SK-N-SH treated with all-trans-retinoic acid at 6 μM for 48 hours (cell line): ENCODE data around the gene LMF1.
"Not testable (repeated sequence)": the region's sequence is repeated elsewhere in the genome, so short reads cannot be mapped to it uniquely, and the experiment has no call there.

Experiments
- ARNTL ChIP-seq: fragments of 450-650 bp; formaldehyde crosslinking; IDR thresholded peaks from 2 replicates; pipeline ENCODE4 v1.5.0; 2020; ENCODE audit warnings: low read depth, mild to moderate bottlenecking, moderate library complexity, borderline replicate concordance
- CREB5 ChIP-seq: fragments of 250-450 bp; sonication (Bioruptor Pico); IDR thresholded peaks from 2 replicates; pipeline ENCODE4 v1.5.1; 2020; ENCODE audit warnings: low read depth, mild to moderate bottlenecking, moderate library complexity
- ESRRG ChIP-seq: fragments of 250-450 bp; sonication (Bioruptor Pico); IDR thresholded peaks from 2 replicates; pipeline ENCODE4 v1.6.1; 2021; ENCODE audit warnings: mild to moderate bottlenecking
- GLIS3 ChIP-seq: fragments of 250-450 bp; sonication (Bioruptor Pico); IDR thresholded peaks from 2 replicates; pipeline ENCODE4 v1.5.0; 2020; ENCODE audit warnings: mild to moderate bottlenecking, moderate library complexity
- ISL1 ChIP-seq: fragments of 250-450 bp; sonication (Bioruptor Pico); IDR thresholded peaks from 2 replicates; pipeline ENCODE4 v2.1.2; 2022; ENCODE audit warnings: mild to moderate bottlenecking, moderate library complexity
- ZC3H10 ChIP-seq: fragments of 250-450 bp; sonication (Bioruptor Pico); IDR thresholded peaks from 2 replicates; pipeline ENCODE4 v1.5.1; 2021; ENCODE audit warnings: mild to moderate bottlenecking, moderate library complexity
- ZFP3 ChIP-seq: fragments of 250-450 bp; sonication (Bioruptor Pico); IDR thresholded peaks from 2 replicates; pipeline ENCODE4 v1.5.0; 2020; ENCODE audit warnings: mild to moderate bottlenecking, moderate library complexity
- ZNF565 ChIP-seq: fragments of 450-650 bp; formaldehyde crosslinking; conservative IDR thresholded peaks from 2 replicates; pipeline ENCODE4 v1.5.0; 2020; ENCODE audit warnings: low read depth, mild to moderate bottlenecking, moderate library complexity
- ZNF8 ChIP-seq: fragments of 450-650 bp; formaldehyde crosslinking; IDR thresholded peaks from 2 replicates; pipeline ENCODE4 v1.5.0; 2020; ENCODE audit warnings: mild to moderate bottlenecking, moderate library complexity

DNA sequence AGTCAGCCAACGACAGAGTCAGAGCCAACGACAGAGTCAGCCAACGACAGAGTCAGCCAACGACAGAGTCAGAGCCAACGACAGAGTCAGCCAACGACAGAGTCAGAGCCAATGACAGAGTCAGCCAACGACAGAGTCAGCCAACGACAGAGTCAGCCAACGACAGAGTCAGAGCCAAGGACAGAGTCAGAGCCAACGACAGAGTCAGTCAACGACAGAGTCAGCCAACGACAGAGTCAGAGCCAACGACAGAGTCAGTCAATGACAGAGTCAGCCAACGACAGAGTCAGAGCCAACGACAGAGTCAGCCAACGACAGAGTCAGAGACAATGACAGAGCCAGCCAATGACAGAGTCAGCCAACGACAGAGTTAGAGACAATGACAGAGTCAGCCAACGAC lies 22.0 kb downstream of the LMF1 start:
- not testable (repeated sequence) for TF ChIP-seq ZC3H10; ARNTL (CRISPR knock-in tag); ISL1; CREB5 (CRISPR knock-in tag); GLIS3 (CRISPR knock-in tag); ZFP3 (CRISPR knock-in tag); ZNF8 (CRISPR knock-in tag); ZNF565 (CRISPR knock-in tag); ESRRG (CRISPR knock-in tag)
